ENCODE measurements around the gene RIMKLA. TPM values are rescaled to one million over a fixed set of nuclear protein-coding genes. Genes with fewer than 3 reads are reported as not detected.
A peak's percentile ranks its signal among the peaks of the same experiment; 100 is the strongest.

RIMKLA gene
- total RNA-seq, 1 donor from 2014 or later: 0.20 TPM

DNA sequence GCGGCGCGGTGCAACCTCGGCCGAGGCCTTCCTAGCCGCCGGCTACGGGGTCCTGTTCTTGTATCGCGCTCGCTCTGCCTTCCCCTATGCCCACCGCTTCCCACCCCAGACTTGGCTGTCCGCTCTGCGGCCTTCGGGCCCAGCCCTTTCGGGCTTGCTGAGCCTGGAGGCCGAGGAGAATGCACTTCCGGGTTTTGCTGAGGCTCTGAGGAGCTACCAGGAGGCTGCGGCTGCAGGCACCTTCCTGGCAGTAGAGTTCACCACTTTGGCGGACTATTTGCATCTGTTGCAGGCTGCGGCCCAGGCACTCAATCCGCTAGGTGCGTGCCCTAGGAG is 76.1 kb downstream of the RIMKLA start:
- no peaks in the 10 kb centered on the region for H4K20me1 ChIP-seq (ENCODE audit: insufficient read depth, low read length)
- TF ChIP-seq EZH2 (IDR thresholded peaks at IDR 0.05; ENCODE audit: insufficient read depth, low read length) (no peak), CTCF (IDR thresholded peaks at IDR 0.05; ENCODE audit: insufficient read depth, low read depth, low read length) (no peak)
- peak overlapping the region; percentile 89 for H3K4me3 Mint-ChIP-seq (ENCODE audit: unreplicated experiment)
- peak overlapping the region; percentile 98 for H3K4me2 ChIP-seq (ENCODE audit: low read length)
- no peak for FAIRE-seq
- peak overlapping the region; percentile 62 for H3K27ac ChIP-seq (ENCODE audit: low read depth, low read length)
- peak overlapping the region; percentile 86 for H3K9ac ChIP-seq (ENCODE audit: low read length)
- H3K9me3 ChIP-seq (ENCODE audit: insufficient read depth, low read depth, low read length): no peaks in the 10 kb centered on the region
- no peaks in the 10 kb centered on the region for H3K27me3 Mint-ChIP-seq (ENCODE audit: low read depth, unreplicated experiment)
- H3K79me2 ChIP-seq (ENCODE audit: insufficient read depth, low read length): peaks cover 8% of the 10 kb centered on the region
- H3K36me3 Mint-ChIP-seq (ENCODE audit: low read depth, unreplicated experiment): peaks cover 3% of the 10 kb centered on the region
- no peaks in the 10 kb centered on the region for H3K27me3 ChIP-seq (ENCODE audit: insufficient read depth, low read length)
- H3K9me3 Mint-ChIP-seq (ENCODE audit: unreplicated experiment): peaks cover 3% of the 10 kb centered on the region
- peaks cover 13% of the 10 kb centered on the region for H3K4me1 Mint-ChIP-seq (ENCODE audit: low read depth, unreplicated experiment)
- H3K36me3 ChIP-seq (ENCODE audit: insufficient read depth, low read length): peaks cover 6% of the 10 kb centered on the region
- peaks cover 15% of the 10 kb centered on the region for H3K4me1 ChIP-seq (ENCODE audit: insufficient read depth, low read length)
- H3K27ac Mint-ChIP-seq (ENCODE audit: unreplicated experiment): peak overlapping the region; percentile 82
- H2AFZ ChIP-seq (ENCODE audit: low read depth, low read length): peak overlapping the region; percentile 98
- DNase-seq (ENCODE audit: low read depth): peak; percentile 45
- peak overlapping the region; percentile 86 for H3K4me3 ChIP-seq (ENCODE audit: insufficient read depth, low read depth, low read length)

- H3K4me1 ChIP-seq (ENCODE audit: insufficient read depth, low read length): peaks cover 18% of the 10 kb centered on the region
- Mint-ChIP-seq H3K36me3 (ENCODE audit: low read depth, unreplicated experiment) (peaks cover 3% of the 10 kb centered on the region), H3K27ac (ENCODE audit: unreplicated experiment) (no peak overlapping the region), H3K4me3 (ENCODE audit: unreplicated experiment) (no peak overlapping the region), H3K9me3 (ENCODE audit: unreplicated experiment) (no peaks in the 10 kb centered on the region), H3K27me3 (ENCODE audit: low read depth, unreplicated experiment) (no peaks in the 10 kb centered on the region), H3K4me1 (ENCODE audit: low read depth, unreplicated experiment) (peaks cover 6% of the 10 kb centered on the region)
- no peak for TF ChIP-seq EZH2 (IDR thresholded peaks at IDR 0.05; ENCODE audit: insufficient read depth, low read length)
- TF ChIP-seq CTCF (IDR thresholded peaks at IDR 0.05; ENCODE audit: insufficient read depth, low read depth, low read length): no peak
- no peaks in the 10 kb centered on the region for H3K9me3 ChIP-seq (ENCODE audit: insufficient read depth, low read depth, low read length)
- no peak overlapping the region for H3K27ac ChIP-seq (ENCODE audit: low read depth, low read length)
- DNase-seq (ENCODE audit: low read depth): no peak
- no peaks in the 10 kb centered on the region for H3K27me3 ChIP-seq (ENCODE audit: insufficient read depth, low read length)
- H3K4me2 ChIP-seq (ENCODE audit: low read length): no peak overlapping the region
- H2AFZ ChIP-seq (ENCODE audit: low read depth, low read length): no peak overlapping the region
- H3K9ac ChIP-seq (ENCODE audit: low read length): no peak overlapping the region
- peaks cover 6% of the 10 kb centered on the region for H3K36me3 ChIP-seq (ENCODE audit: insufficient read depth, low read length)
- H3K4me3 ChIP-seq (ENCODE audit: insufficient read depth, low read depth, low read length): no peak overlapping the region
- H4K20me1 ChIP-seq (ENCODE audit: insufficient read depth, low read length): no peaks in the 10 kb centered on the region
- peaks cover 8% of the 10 kb centered on the region for H3K79me2 ChIP-seq (ENCODE audit: insufficient read depth, low read length)
- no peak for FAIRE-seq
Measured at GRCh38 chr1:42461196-42461595, 80.6 kb downstream of the RIMKLA start.

- Histone ChIP-seq H4K20me1 (ENCODE audit: insufficient read depth, low read length) (no peaks in the 10 kb centered on the region), H2AFZ (ENCODE audit: low read depth, low read length) (peak within 1 kb of the TSS; percentile 95), H3K27me3 (ENCODE audit: insufficient read depth, low read length) (no peaks in the 10 kb centered on the region), H3K4me2 (ENCODE audit: low read length) (peak within 1 kb of the TSS; percentile 98), H3K4me3 (ENCODE audit: insufficient read depth, low read depth, low read length) (peak within 1 kb of the TSS; percentile 92), H3K27ac (ENCODE audit: low read depth, low read length) (peak within 1 kb of the TSS; percentile 33), H3K36me3 (ENCODE audit: insufficient read depth, low read length) (peaks cover 6% of the 10 kb centered on the region), H3K9ac (ENCODE audit: low read length) (peak within 1 kb of the TSS; percentile 78), H3K79me2 (ENCODE audit: insufficient read depth, low read length) (no peaks in the 10 kb centered on the region), H3K4me1 (ENCODE audit: insufficient read depth, low read length) (peaks cover 10% of the 10 kb centered on the region), H3K9me3 (ENCODE audit: insufficient read depth, low read depth, low read length) (no peaks in the 10 kb centered on the region)
- peak within 1 kb of the TSS; percentile 13 for H3K27ac Mint-ChIP-seq (ENCODE audit: unreplicated experiment)
- DNase-seq (ENCODE audit: low read depth): peak; percentile 95
- TF ChIP-seq EZH2 (IDR thresholded peaks at IDR 0.05; ENCODE audit: insufficient read depth, low read length) (no peak), CTCF (IDR thresholded peaks at IDR 0.05; ENCODE audit: insufficient read depth, low read depth, low read length) (no peak)
- H3K4me3 Mint-ChIP-seq (ENCODE audit: unreplicated experiment): peak within 1 kb of the TSS; percentile 75
- peak; percentile 99 for FAIRE-seq
- H3K4me1 Mint-ChIP-seq (ENCODE audit: low read depth, unreplicated experiment): peaks cover 3% of the 10 kb centered on the region
- no peaks in the 10 kb centered on the region for H3K9me3 Mint-ChIP-seq (ENCODE audit: unreplicated experiment)
- no peaks in the 10 kb centered on the region for H3K27me3 Mint-ChIP-seq (ENCODE audit: low read depth, unreplicated experiment)
- no peaks in the 10 kb centered on the region for H3K36me3 Mint-ChIP-seq (ENCODE audit: low read depth, unreplicated experiment)
Measured at GRCh38 chr1:42462828-42463763, 82.5 kb downstream of the RIMKLA start, which contains the start of gene CCDC30. Gene CCDC30, plus strand, starts transcription at chr1:42463286. Its CDS starts 17,266 bp downstream, at chr1:42480552.
